ENCODE data around the gene MPV17L. TPM values are rescaled to one million over a fixed set of nuclear protein-coding genes. Genes with fewer than 3 reads are reported as not detected.
"Not testable (repeated sequence)": the region's sequence is repeated elsewhere in the genome, so short reads cannot be mapped to it uniquely, and the experiment has no call there.

The MPV17L gene
- total and polyA plus RNA-seq, 2 experiments from 2014 or later, result 0.46 to 2.1 TPM

- WGBS (ENCODE audit: low lambda C conversion rate, missing lambda C conversion rate), result 72% methylated on average over 14 of the region's 14 CpGs
- H3K27ac ChIP-seq, result no peak overlapping the region
- no peaks in the 10 kb centered on the region for H3K36me3 ChIP-seq (replicated peaks; ENCODE audit: insufficient read depth, low read depth)
- H3K4me3 ChIP-seq, result no peak overlapping the region
- DNase-seq (ENCODE audit: low spot score), result peak; percentile 47
- no peaks in the 10 kb centered on the region for H4K20me1 ChIP-seq (ENCODE audit: insufficient read depth, poor library complexity, severe bottlenecking)
- H3K27me3 ChIP-seq, result peaks cover 3% of the 10 kb centered on the region
- no peaks in the 10 kb centered on the region for H3K4me1 ChIP-seq (ENCODE audit: insufficient read depth)
- H2AFZ ChIP-seq, result no peak overlapping the region
- TF ChIP-seq CTCF (IDR thresholded peaks at IDR 0.05; ENCODE audit: poor library complexity) (no peak), EZH2 (IDR thresholded peaks at IDR 0.05; ENCODE audit: borderline replicate concordance) (no peak), EZH2phosphoT487 (IDR thresholded peaks at IDR 0.05; ENCODE audit: low read depth, severe bottlenecking, unreplicated experiment) (no peak)
- H3K9me3 ChIP-seq (ENCODE audit: low read depth), result no peaks in the 10 kb centered on the region
- no peak overlapping the region for H3K4me2 ChIP-seq
- H3K79me2 ChIP-seq, result no peaks in the 10 kb centered on the region
- no peaks in the 10 kb centered on the region for H3K9me2 ChIP-seq (replicated peaks; ENCODE audit: insufficient read depth)
These were observed 3.2 kb downstream of the MPV17L start for GRCh38 chr16:15398618-15399316.

DNA sequence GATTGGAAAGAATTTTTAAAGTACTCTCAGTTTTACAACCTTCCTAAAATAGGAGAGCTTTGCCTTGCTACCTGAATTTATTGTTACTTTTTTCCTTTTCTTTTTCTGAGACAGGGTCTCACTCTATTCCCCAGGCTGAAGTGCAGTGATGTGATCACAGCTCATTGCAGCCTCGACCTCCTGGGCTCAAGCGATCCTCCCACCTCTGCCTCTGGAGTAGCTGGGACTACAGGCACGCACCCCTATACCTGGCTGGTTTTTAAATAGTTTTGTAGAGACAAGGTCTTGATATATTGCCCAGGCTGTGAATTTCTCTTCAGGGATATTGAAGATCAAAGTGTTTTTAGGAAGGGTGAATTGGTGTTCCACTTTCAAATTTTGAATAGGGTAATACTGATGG lies 3.8 kb downstream of the MPV17L start:
- Histone ChIP-seq H4K20me1 (ENCODE audit: insufficient read depth, poor library complexity, severe bottlenecking) (no peaks in the 10 kb centered on the region), H3K27me3 (peaks cover 3% of the 10 kb centered on the region), H3K4me3 (no peak overlapping the region), H3K9me3 (ENCODE audit: low read depth) (no peaks in the 10 kb centered on the region), H3K79me2 (no peaks in the 10 kb centered on the region), H2AFZ (no peak overlapping the region), H3K36me3 (replicated peaks; ENCODE audit: insufficient read depth, low read depth) (no peaks in the 10 kb centered on the region), H3K27ac (no peak overlapping the region), H3K9me2 (replicated peaks; ENCODE audit: insufficient read depth) (no peaks in the 10 kb centered on the region), H3K4me2 (no peak overlapping the region), H3K4me1 (ENCODE audit: insufficient read depth) (no peaks in the 10 kb centered on the region)
- 88% methylated on average over 3 of the region's 3 CpGs for WGBS (ENCODE audit: low lambda C conversion rate, missing lambda C conversion rate)
- no peak for DNase-seq (ENCODE audit: low spot score)
- no peak for TF ChIP-seq EZH2phosphoT487 (IDR thresholded peaks at IDR 0.05; ENCODE audit: low read depth, severe bottlenecking, unreplicated experiment)
- TF ChIP-seq CTCF (IDR thresholded peaks at IDR 0.05; ENCODE audit: poor library complexity), result no peak
- no peak for TF ChIP-seq EZH2 (IDR thresholded peaks at IDR 0.05; ENCODE audit: borderline replicate concordance)

- H3K27me3 ChIP-seq; H3K4me3 ChIP-seq; H3K4me1 ChIP-seq (ENCODE audit: insufficient read depth); H3K9me3 ChIP-seq (ENCODE audit: low read depth); H3K36me3 ChIP-seq (replicated peaks; ENCODE audit: insufficient read depth, low read depth); H3K27ac ChIP-seq; DNase-seq (ENCODE audit: low spot score); H3K9me2 ChIP-seq (replicated peaks; ENCODE audit: insufficient read depth); H3K4me2 ChIP-seq; H2AFZ ChIP-seq; H4K20me1 ChIP-seq (ENCODE audit: insufficient read depth, poor library complexity, severe bottlenecking); H3K79me2 ChIP-seq: not testable (repeated sequence)
- WGBS (ENCODE audit: low lambda C conversion rate, missing lambda C conversion rate), result 95% methylated on average over 6 of the region's 6 CpGs
These were observed 4.8 kb downstream of the MPV17L start for GRCh38 chr16:15400314-15400713.

- Histone ChIP-seq H2AFZ (no peak overlapping the region), H3K4me1 (ENCODE audit: insufficient read depth) (no peaks in the 10 kb centered on the region), H3K27me3 (peaks cover 3% of the 10 kb centered on the region), H3K9me3 (ENCODE audit: low read depth) (no peaks in the 10 kb centered on the region), H3K27ac (no peak overlapping the region), H3K9me2 (replicated peaks; ENCODE audit: insufficient read depth) (no peaks in the 10 kb centered on the region), H3K4me3 (no peak overlapping the region), H4K20me1 (ENCODE audit: insufficient read depth, poor library complexity, severe bottlenecking) (no peaks in the 10 kb centered on the region), H3K79me2 (no peaks in the 10 kb centered on the region), H3K4me2 (no peak overlapping the region), H3K36me3 (replicated peaks; ENCODE audit: insufficient read depth, low read depth) (no peaks in the 10 kb centered on the region)
- no peak for DNase-seq (ENCODE audit: low spot score)
- WGBS (ENCODE audit: low lambda C conversion rate, missing lambda C conversion rate), result 89% methylated on average over 3 of the region's 3 CpGs
- TF ChIP-seq EZH2phosphoT487 (IDR thresholded peaks at IDR 0.05; ENCODE audit: low read depth, severe bottlenecking, unreplicated experiment) (no peak), CTCF (IDR thresholded peaks at IDR 0.05; ENCODE audit: poor library complexity) (no peak)
These were observed 6.4 kb downstream of the MPV17L start for GRCh38 chr16:15401972-15402371.

Data from hepatocyte (in vitro differentiated cells).